Activated naive CD8-positive, alpha-beta T cell treated with anti-CD3 and anti-CD28 coated beads, Interleukin-2, amount 10 ng/mL, durations not matched to agents 7 days and 5 days (primary cell): Measurements from ENCODE around the gene SYP. TPM values are rescaled to one million over a fixed set of nuclear protein-coding genes. Genes with fewer than 3 reads are reported as not detected.
"Not testable (repeated sequence)": the region's sequence is repeated elsewhere in the genome, so short reads cannot be mapped to it uniquely, and the experiment has no call there.

Source experiments
- ATAC-seq: fragments of 150-1000 bp; cut with Tn5 transposase; one replicate; pipeline ENCODE4 v1.10.0; 2021; ENCODE audit warnings: low read depth, moderate library complexity
- POLR2A ChIA-PET: fragments of 350-600 bp; sonication (Branson Sonifier 250); formaldehyde crosslinking; loops from one replicate; lab custom pipeline; 2021; ENCODE audit warnings: antibody characterized with exemption; lab: Charles Lee
- DNase-seq: peaks from one replicate; pipeline ENCODE4 v3.0.0; 2021
- H3K27ac Mint-ChIP-seq: one replicate; pipeline ENCODE4 v1.8.0; 2022; ENCODE audit warnings: mild to moderate bottlenecking, mixed read lengths
- H3K27me3 Mint-ChIP-seq: one replicate; pipeline ENCODE4 v1.8.0; 2022; ENCODE audit warnings: mild to moderate bottlenecking, moderate library complexity, mixed read lengths
- H3K36me3 Mint-ChIP-seq: one replicate; pipeline ENCODE4 v1.8.0; 2021; ENCODE audit warnings: mild to moderate bottlenecking, mixed read lengths
- H3K4me1 Mint-ChIP-seq: one replicate; pipeline ENCODE4 v1.8.0; 2021; ENCODE audit warnings: mixed read lengths
- H3K4me3 Mint-ChIP-seq: one replicate; pipeline ENCODE4 v1.8.0; 2022; ENCODE audit warnings: mild to moderate bottlenecking, moderate library complexity, mixed read lengths
- H3K9me3 Mint-ChIP-seq: one replicate; pipeline ENCODE4 v1.8.0; 2021; ENCODE audit warnings: mixed read lengths
- total RNA-seq, 2 experiments: library from RNA; stranded (reverse); gene quantifications; one replicate each; pipeline ENCODE4 v1.2.3, GENCODE V29; 2021

SYP gene
- total RNA-seq, 2 experiments from 2014 or later = 2.6 to 3.6 TPM

GRCh38 chrX:49148390-49149100 lies 51.4 kb downstream of the SYP start:
- H3K36me3 Mint-ChIP-seq, H3K27me3 Mint-ChIP-seq, H3K27ac Mint-ChIP-seq, H3K4me3 Mint-ChIP-seq, H3K9me3 Mint-ChIP-seq, H3K4me1 Mint-ChIP-seq, POLR2A ChIA-PET, DNase-seq, ATAC-seq: not testable (repeated sequence)

- no peak for DNase-seq
- POLR2A ChIA-PET = no interaction called here
- Mint-ChIP-seq H3K4me1 (no peaks in the 10 kb centered on the region), H3K36me3 (peaks cover 1% of the 10 kb centered on the region), H3K4me3 (no peak overlapping the region), H3K27me3 (no peaks in the 10 kb centered on the region), H3K27ac (no peak overlapping the region), H3K9me3 (no peaks in the 10 kb centered on the region)
- no peak for ATAC-seq
These were observed 52.1 kb downstream of the SYP start for GRCh38 chrX:49147936-49148335.

GRCh38 chrX:49147282-49147681 lies 52.7 kb downstream of the SYP start:
- H3K4me1 Mint-ChIP-seq = no peaks in the 10 kb centered on the region
- peaks cover 1% of the 10 kb centered on the region for H3K36me3 Mint-ChIP-seq
- no peak for ATAC-seq
- H3K9me3 Mint-ChIP-seq = no peaks in the 10 kb centered on the region
- POLR2A ChIA-PET = no interaction called here
- no peak overlapping the region for H3K27ac Mint-ChIP-seq
- DNase-seq = no peak
- H3K4me3 Mint-ChIP-seq = no peak overlapping the region
- H3K27me3 Mint-ChIP-seq = no peaks in the 10 kb centered on the region

GRCh38 chrX:49143154-49143553 lies 56.8 kb downstream of the SYP start:
- H3K4me3 Mint-ChIP-seq, H3K4me1 Mint-ChIP-seq, DNase-seq, H3K27me3 Mint-ChIP-seq, H3K9me3 Mint-ChIP-seq, H3K27ac Mint-ChIP-seq, ATAC-seq, POLR2A ChIA-PET: not testable (repeated sequence)
- peaks cover 15% of the 10 kb centered on the region for H3K36me3 Mint-ChIP-seq

- H3K9me3 Mint-ChIP-seq, H3K4me3 Mint-ChIP-seq, H3K27ac Mint-ChIP-seq, H3K27me3 Mint-ChIP-seq, DNase-seq, H3K4me1 Mint-ChIP-seq, ATAC-seq, POLR2A ChIA-PET: not testable (repeated sequence)
- peaks cover 14% of the 10 kb centered on the region for H3K36me3 Mint-ChIP-seq
These were observed 57.7 kb downstream of the SYP start for GRCh38 chrX:49142264-49142663.

GRCh38 chrX:49139713-49140112 lies 60.3 kb downstream of the SYP start:
- Mint-ChIP-seq H3K4me1 (no peaks in the 10 kb centered on the region), H3K9me3 (peaks cover 7% of the 10 kb centered on the region), H3K27ac (no peak overlapping the region), H3K36me3 (peaks cover 14% of the 10 kb centered on the region), H3K4me3 (no peak overlapping the region), H3K27me3 (no peaks in the 10 kb centered on the region)
- DNase-seq = no peak
- ATAC-seq = no peak
- POLR2A ChIA-PET = no interaction called here

Other genes with a start within 250 kb of the SYP start
- gene OTUD5, start 242.6 kb downstream of the SYP start, total RNA-seq = 10 to 100 TPM; 60.7 to 62.4 TPM
- 1 to 10 TPM; 5.6 to 5.9 TPM for gene KCND1, start 228.3 kb downstream of the SYP start, total RNA-seq
- 100 to 1,000 TPM; 116 to 123 TPM for gene GRIPAP1, start 197.9 kb downstream of the SYP start, total RNA-seq
- gene TFE3, start 156.8 kb downstream of the SYP start, total RNA-seq = 10 to 100 TPM; 26.1 to 29.0 TPM
- gene CCDC120, start 141.2 kb downstream of the SYP start, total RNA-seq = 1 to 10 TPM; 9.0 to 9.1 TPM
- 10 to 100 TPM; 23.8 to 23.9 TPM for gene PRAF2, start 126.2 kb downstream of the SYP start, total RNA-seq
- gene WDR45, start 120.3 kb downstream of the SYP start, total RNA-seq = 10 to 100 TPM; 53.4 to 55.1 TPM
- gene GPKOW, start 76.5 kb downstream of the SYP start, total RNA-seq = 10 to 100 TPM; 27.5 to 27.6 TPM
- gene MAGIX, start 37.4 kb downstream of the SYP start, total RNA-seq = 1 to 10 TPM in 1 of 2 experiments, under 1 TPM in 1; 0.91 to 1.1 TPM
- 10 to 100 TPM; 47.5 to 50.4 TPM for gene PLP2, start 28.3 kb downstream of the SYP start, total RNA-seq
- gene PRICKLE3, start 13.8 kb downstream of the SYP start, total RNA-seq = 10 to 100 TPM; 16.1 to 16.7 TPM
- gene CACNA1F, start 33.1 kb upstream of the SYP start, total RNA-seq = 1 to 10 TPM; 1.7 to 2.2 TPM
- gene CCDC22, start 35.3 kb upstream of the SYP start, total RNA-seq = 10 to 100 TPM; 27.8 to 29.6 TPM
- gene FOXP3, start 64.5 kb upstream of the SYP start, total RNA-seq = 10 to 100 TPM; 23.3 to 23.6 TPM
- 10 to 100 TPM; 12.7 to 13.2 TPM for gene PPP1R3F, start 69.6 kb upstream of the SYP start, total RNA-seq
- not detected for gene GAGE10, start 103.5 kb upstream of the SYP start, total RNA-seq
- gene GAGE12J, start 121.8 kb upstream of the SYP start, total RNA-seq = not detected
- gene GAGE13, start 131.4 kb upstream of the SYP start, total RNA-seq = not detected